Activated T-cell treated with anti-CD3 and anti-CD28 coated beads, Interleukin-2, amount 50 U/mL, for 24 hours (primary cell): ENCODE measurements around the gene NDUFAF4.
"Not testable (repeated sequence)": the region's sequence is repeated elsewhere in the genome, so short reads cannot be mapped to it uniquely, and the experiment has no call there.

Experiments
- DNase-seq: peaks from one replicate; pipeline ENCODE4 v3.0.0-alpha.2; 2020
- H3K27ac Mint-ChIP-seq: 2 replicates; pipeline ENCODE4 v1.8.0; 2020; ENCODE audit warnings: mild to moderate bottlenecking, mixed read lengths
- H3K27me3 Mint-ChIP-seq: 2 replicates; pipeline ENCODE4 v1.8.0; 2020; ENCODE audit warnings: mixed read lengths
- H3K36me3 Mint-ChIP-seq: 2 replicates; pipeline ENCODE4 v1.8.0; 2020; ENCODE audit warnings: low read depth, mixed read lengths
- H3K4me1 Mint-ChIP-seq: 2 replicates; pipeline ENCODE4 v1.8.0; 2020; ENCODE audit warnings: low read depth, mixed read lengths
- H3K4me3 Mint-ChIP-seq: 2 replicates; pipeline ENCODE4 v1.8.0; 2020; ENCODE audit warnings: mild to moderate bottlenecking, moderate library complexity, mixed read lengths
- H3K9me3 Mint-ChIP-seq: 2 replicates; pipeline ENCODE4 v1.8.0; 2020; ENCODE audit warnings: mixed read lengths

The NDUFAF4 gene

DNA sequence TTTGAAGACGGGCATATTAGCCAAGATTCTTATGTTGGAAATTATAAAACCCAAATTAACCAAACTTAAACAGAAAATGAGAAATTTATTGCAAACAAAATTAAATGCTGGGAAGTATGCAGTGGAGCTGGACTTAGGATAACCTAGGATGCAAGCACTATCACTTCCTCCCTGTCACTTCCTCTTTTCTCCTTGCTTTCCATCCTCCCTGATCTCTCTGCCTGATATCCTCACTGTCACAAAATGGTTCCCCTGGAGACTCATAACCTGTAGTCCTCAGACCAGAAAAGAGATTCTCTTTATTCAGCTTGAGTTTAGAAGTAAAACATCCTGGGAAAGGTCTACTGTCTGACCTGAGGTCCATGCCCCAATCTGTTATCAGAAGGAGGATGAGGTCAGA is 19.4 kb upstream of the NDUFAF4 start:
- H3K4me3 Mint-ChIP-seq: no peak overlapping the region
- no peak overlapping the region for H3K27ac Mint-ChIP-seq
- H3K27me3 Mint-ChIP-seq: peaks cover 25% of the 10 kb centered on the region
- peaks cover 11% of the 10 kb centered on the region for H3K4me1 Mint-ChIP-seq
- H3K36me3 Mint-ChIP-seq: no peaks in the 10 kb centered on the region
- H3K9me3 Mint-ChIP-seq: no peaks in the 10 kb centered on the region
- DNase-seq: no peak

DNA sequence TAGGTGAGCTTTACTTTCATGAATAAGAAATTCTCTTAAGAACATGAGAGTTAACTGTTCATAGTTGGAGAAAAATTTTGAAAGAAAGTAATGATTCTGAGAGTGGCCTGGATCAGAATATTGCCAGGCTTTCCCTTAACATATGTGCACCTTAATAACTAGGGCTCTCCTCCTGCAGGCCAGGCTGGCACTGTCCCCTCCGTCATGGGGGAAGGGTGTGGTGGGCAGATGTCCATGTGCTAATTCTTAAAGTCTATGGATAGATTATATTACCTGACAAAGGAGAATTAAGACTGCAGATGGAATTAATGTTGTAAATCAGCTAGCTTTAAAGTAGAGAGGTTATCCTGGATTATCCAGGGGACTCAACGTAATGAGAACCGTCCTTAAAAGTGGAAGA is 15.9 kb upstream of the NDUFAF4 start:
- Mint-ChIP-seq H3K36me3 (no peaks in the 10 kb centered on the region), H3K9me3 (no peaks in the 10 kb centered on the region), H3K27me3 (peaks cover 49% of the 10 kb centered on the region), H3K27ac (no peak overlapping the region), H3K4me3 (no peak overlapping the region), H3K4me1 (peaks cover 3% of the 10 kb centered on the region)
- DNase-seq: no peak

- Mint-ChIP-seq H3K36me3 (no peaks in the 10 kb centered on the region), H3K27ac (no peak overlapping the region), H3K27me3 (peaks cover 49% of the 10 kb centered on the region), H3K4me3 (no peak overlapping the region), H3K9me3 (no peaks in the 10 kb centered on the region), H3K4me1 (peaks cover 19% of the 10 kb centered on the region)
- DNase-seq: no peak
These were observed 14.1 kb upstream of the NDUFAF4 start for GRCh38 chr6:96911751-96912150.

DNA sequence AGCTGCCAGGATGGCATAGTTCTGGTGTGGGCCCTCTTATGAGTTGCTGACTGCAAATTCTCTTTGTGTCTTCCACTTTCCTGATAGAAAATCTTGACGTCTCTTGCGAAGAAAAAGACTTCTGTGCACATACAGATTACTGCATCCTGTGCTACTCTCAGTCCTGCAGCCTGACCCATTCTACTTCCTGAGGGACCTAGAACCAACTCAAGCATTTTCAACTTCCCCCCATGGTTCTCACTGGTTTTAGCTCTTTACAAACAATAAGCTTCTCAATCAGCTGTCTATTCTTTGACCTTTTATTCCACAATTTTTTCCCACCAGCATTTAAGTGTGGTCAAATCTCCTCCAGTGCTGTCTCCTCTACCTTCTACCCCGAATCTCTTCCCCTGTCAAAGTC is 13.5 kb upstream of the NDUFAF4 start:
- no peak overlapping the region for H3K27ac Mint-ChIP-seq
- peaks cover 25% of the 10 kb centered on the region for H3K4me1 Mint-ChIP-seq
- no peaks in the 10 kb centered on the region for H3K36me3 Mint-ChIP-seq
- H3K9me3 Mint-ChIP-seq: no peaks in the 10 kb centered on the region
- DNase-seq: no peak
- peaks cover 49% of the 10 kb centered on the region for H3K27me3 Mint-ChIP-seq
- no peak overlapping the region for H3K4me3 Mint-ChIP-seq

- no peaks in the 10 kb centered on the region for H3K9me3 Mint-ChIP-seq
- no peak overlapping the region for H3K4me3 Mint-ChIP-seq
- no peak for DNase-seq
- no peak overlapping the region for H3K27ac Mint-ChIP-seq
- H3K4me1 Mint-ChIP-seq: peaks cover 29% of the 10 kb centered on the region
- peaks cover 46% of the 10 kb centered on the region for H3K27me3 Mint-ChIP-seq
- H3K36me3 Mint-ChIP-seq: no peaks in the 10 kb centered on the region
These were observed 12.1 kb upstream of the NDUFAF4 start for GRCh38 chr6:96909811-96910210.

GRCh38 chr6:96907498-96907897 is 9.8 kb upstream of the NDUFAF4 start:
- H3K4me1 Mint-ChIP-seq: peaks cover 29% of the 10 kb centered on the region
- H3K36me3 Mint-ChIP-seq: no peaks in the 10 kb centered on the region
- DNase-seq: no peak
- H3K27ac Mint-ChIP-seq: peak overlapping the region; percentile 84
- no peaks in the 10 kb centered on the region for H3K9me3 Mint-ChIP-seq
- no peak overlapping the region for H3K4me3 Mint-ChIP-seq
- peaks cover 38% of the 10 kb centered on the region for H3K27me3 Mint-ChIP-seq

- H3K27me3 Mint-ChIP-seq: peaks cover 22% of the 10 kb centered on the region
- no peak overlapping the region for H3K4me3 Mint-ChIP-seq
- no peak for DNase-seq
- H3K4me1 Mint-ChIP-seq: peaks cover 26% of the 10 kb centered on the region
- H3K9me3 Mint-ChIP-seq: no peaks in the 10 kb centered on the region
- H3K27ac Mint-ChIP-seq: no peak overlapping the region
- peaks cover 15% of the 10 kb centered on the region for H3K36me3 Mint-ChIP-seq
These were observed 3.2 kb upstream of the NDUFAF4 start for GRCh38 chr6:96900873-96901272.

- Mint-ChIP-seq H3K36me3 (peaks cover 28% of the 10 kb centered on the region), H3K4me3 (no peak overlapping the region), H3K9me3 (no peaks in the 10 kb centered on the region), H3K4me1 (peaks cover 33% of the 10 kb centered on the region), H3K27ac (no peak overlapping the region), H3K27me3 (peaks cover 19% of the 10 kb centered on the region)
- DNase-seq: no peak
These were observed 1.8 kb upstream of the NDUFAF4 start for GRCh38 chr6:96899451-96899998.

DNA sequence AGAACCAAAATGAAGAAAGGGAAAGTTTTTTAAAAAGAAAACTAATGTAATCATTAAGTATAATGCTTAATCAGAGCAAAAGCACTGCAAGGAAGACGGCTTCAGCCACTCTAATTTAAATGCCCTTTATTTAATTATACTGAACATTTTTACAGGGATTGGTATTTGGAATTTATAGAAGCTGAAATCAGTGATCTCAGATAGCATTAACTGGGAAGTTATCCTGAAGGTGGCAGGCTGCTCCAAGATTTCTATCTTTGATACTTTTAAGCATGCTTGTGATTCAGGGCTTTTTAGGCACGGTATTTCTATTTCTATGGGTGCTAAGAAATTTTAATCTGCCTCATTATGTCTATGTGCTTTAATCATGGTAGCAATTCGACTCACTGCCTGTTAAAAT is 1.3 kb upstream of the NDUFAF4 start:
- Mint-ChIP-seq H3K27ac (no peak overlapping the region), H3K4me1 (peaks cover 37% of the 10 kb centered on the region), H3K4me3 (peak overlapping the region; percentile 96), H3K36me3 (peaks cover 33% of the 10 kb centered on the region), H3K9me3 (no peaks in the 10 kb centered on the region), H3K27me3 (peaks cover 19% of the 10 kb centered on the region)
- no peak for DNase-seq

DNA sequence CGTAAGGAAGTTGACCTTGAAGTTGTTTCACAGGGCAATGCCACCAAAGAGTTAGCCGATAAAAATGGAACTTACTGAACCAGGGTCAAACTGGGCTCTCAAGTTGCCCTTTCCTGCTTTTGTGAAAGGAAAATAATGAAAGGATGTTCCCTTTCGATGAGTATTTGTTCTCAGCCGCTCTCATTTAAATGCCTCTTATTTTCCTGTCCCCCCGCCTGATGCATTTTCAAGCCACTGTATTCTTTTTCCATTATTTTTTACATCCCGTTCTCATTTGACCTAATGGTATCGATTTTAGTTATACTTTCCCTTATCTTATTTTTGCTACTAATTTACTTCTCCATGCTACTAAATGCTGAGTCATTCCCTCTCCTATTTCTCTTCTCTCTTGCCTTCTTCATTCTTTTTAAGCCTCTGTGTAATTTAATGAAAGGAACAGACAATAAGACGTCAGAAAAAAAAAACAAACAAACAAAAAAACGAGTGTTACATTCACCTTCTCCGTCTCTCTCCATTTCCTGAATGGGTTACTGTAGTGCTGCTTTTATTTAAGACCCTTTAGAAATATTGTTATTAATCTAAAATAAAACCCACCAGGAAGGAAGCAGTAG is 655 bp upstream of the NDUFAF4 start:
- peaks cover 17% of the 10 kb centered on the region for H3K27me3 Mint-ChIP-seq
- DNase-seq: no peak
- peak overlapping the region; percentile 99 for H3K27ac Mint-ChIP-seq
- peaks cover 35% of the 10 kb centered on the region for H3K36me3 Mint-ChIP-seq
- H3K9me3 Mint-ChIP-seq: no peaks in the 10 kb centered on the region
- H3K4me1 Mint-ChIP-seq: peaks cover 38% of the 10 kb centered on the region
- peak overlapping the region; percentile 96 for H3K4me3 Mint-ChIP-seq

DNA sequence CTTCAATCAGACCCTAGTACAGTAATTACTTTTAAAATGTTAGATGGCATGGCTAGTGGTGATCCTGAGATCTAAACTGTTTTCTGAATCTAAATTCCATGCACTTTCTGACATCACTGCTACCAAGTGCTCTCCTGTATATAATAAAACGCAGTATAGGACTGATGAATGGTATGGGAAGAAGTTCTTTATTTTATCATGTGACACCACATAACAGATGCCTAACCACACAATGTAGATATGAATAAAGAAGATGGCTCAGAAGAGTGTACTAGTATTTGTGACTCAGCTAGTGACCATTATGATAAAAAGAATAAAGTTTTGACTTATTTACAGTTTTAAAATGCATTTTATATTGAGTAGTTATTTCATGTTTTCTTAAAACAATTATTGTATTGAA is 8.5 kb downstream of the NDUFAF4 start:
- Mint-ChIP-seq H3K36me3 (peaks cover 7% of the 10 kb centered on the region), H3K4me1 (peaks cover 16% of the 10 kb centered on the region), H3K4me3 (no peak overlapping the region), H3K27ac (no peak overlapping the region), H3K27me3 (no peaks in the 10 kb centered on the region), H3K9me3 (no peaks in the 10 kb centered on the region)
- DNase-seq: no peak

DNA sequence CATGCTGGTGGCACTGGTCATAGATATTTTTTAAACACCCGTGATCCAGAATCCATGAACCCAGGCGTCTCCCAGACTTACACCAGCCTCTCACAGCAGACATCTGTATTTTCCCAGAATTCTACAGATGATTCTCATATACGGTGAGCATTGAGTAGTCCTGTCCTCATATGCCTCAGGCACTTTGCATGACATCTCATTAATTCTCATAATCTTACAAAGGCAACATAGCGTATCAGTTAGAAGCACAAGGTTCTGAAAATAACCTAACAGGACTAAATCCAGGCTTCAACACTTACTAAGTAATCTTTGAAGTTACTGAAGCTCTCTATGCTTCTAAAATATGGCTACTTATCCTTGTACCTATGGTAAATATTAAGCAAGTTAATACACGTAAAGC is 8.9 kb downstream of the NDUFAF4 start:
- H3K4me3 Mint-ChIP-seq: no peak overlapping the region
- H3K27ac Mint-ChIP-seq: no peak overlapping the region
- no peaks in the 10 kb centered on the region for H3K9me3 Mint-ChIP-seq
- no peaks in the 10 kb centered on the region for H3K27me3 Mint-ChIP-seq
- H3K36me3 Mint-ChIP-seq: peaks cover 4% of the 10 kb centered on the region
- no peak for DNase-seq
- H3K4me1 Mint-ChIP-seq: peaks cover 13% of the 10 kb centered on the region

GRCh38 chr6:96886519-96886918 is 11.2 kb downstream of the NDUFAF4 start:
- Mint-ChIP-seq H3K4me1 (peaks cover 12% of the 10 kb centered on the region), H3K27me3 (no peaks in the 10 kb centered on the region), H3K9me3 (no peaks in the 10 kb centered on the region), H3K4me3 (no peak overlapping the region), H3K36me3 (peaks cover 4% of the 10 kb centered on the region), H3K27ac (no peak overlapping the region)
- DNase-seq: no peak

DNA sequence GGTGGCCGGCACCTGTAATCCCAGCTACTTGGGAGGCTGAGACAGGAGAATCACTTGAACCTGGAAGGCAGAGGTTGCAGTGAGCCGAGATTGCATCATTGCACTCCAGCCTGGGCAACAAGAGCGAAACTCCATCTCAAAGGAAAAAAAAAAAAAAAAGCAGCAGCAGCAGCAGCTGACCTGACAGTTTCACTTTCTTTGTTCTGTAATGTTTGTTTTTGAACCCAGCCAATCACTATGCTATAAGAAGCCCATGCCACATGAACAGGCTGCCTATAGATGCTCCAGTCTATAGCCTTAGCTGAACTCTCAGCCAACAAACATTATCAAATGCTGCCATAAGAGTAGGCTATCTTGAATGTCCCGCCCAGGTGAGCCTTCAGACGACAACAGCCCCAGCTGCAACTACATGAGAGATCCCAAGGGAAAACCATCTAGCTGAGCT is 12.5 kb downstream of the NDUFAF4 start:
- not testable (repeated sequence) for DNase-seq, H3K36me3 Mint-ChIP-seq, H3K4me3 Mint-ChIP-seq, H3K9me3 Mint-ChIP-seq, H3K27me3 Mint-ChIP-seq
- Mint-ChIP-seq H3K27ac (peak overlapping the region; percentile 22), H3K4me1 (peaks cover 12% of the 10 kb centered on the region)

DNA sequence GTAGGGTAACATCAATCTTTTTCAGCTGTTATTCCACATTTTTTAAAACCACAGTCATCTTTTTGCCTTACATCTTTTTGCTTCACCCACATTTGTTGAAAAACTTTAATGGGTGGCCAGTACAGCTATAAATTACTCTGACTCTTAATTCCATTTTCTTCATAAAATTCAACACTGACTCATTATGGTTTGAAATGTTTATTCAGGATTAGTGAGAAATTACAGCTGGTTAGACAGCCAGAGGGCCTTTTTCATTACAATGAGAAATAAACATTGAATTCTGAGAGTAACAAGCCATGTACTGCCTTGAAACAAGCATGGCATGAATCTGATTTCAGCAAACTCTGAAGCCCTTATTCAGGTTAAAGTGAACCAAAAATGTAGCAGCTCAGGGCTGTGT is 19.5 kb downstream of the NDUFAF4 start:
- Mint-ChIP-seq H3K27me3 (no peaks in the 10 kb centered on the region), H3K4me3 (no peak overlapping the region), H3K27ac (no peak overlapping the region), H3K4me1 (no peaks in the 10 kb centered on the region), H3K9me3 (no peaks in the 10 kb centered on the region), H3K36me3 (no peaks in the 10 kb centered on the region)
- DNase-seq: no peak
